GM19455 (cell line): ENCODE data around the gene DOCK11.
"Not testable (repeated sequence)": the region's sequence is repeated elsewhere in the genome, so short reads cannot be mapped to it uniquely, and the experiment has no call there.

Experiments
- ATAC-seq: cut with Tn5 transposase; IDR thresholded peaks from one replicate; pipeline ENCODE4 v1.9.1; 2021; ENCODE audit not compliant: unreplicated experiment

The DOCK11 gene

DNA sequence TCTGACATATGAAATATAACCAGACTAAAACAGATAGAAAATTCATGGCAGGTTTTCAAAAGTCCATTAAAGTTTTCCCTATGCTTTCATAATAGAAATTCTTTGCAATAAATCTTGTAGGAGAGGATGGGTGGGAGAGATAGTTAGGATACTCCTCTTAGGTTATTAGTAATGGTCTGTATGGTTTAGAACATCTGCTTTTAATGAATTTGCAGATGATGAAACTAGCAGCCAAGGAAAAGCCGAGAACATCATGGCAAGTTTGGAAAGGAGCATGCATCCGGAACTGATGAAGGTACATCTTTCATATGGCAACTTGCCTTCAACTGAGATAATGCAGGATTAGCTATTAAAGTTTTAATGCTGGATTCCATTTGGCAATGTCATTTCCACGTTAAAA, 70.7 kb downstream of the DOCK11 start:
- ATAC-seq, result no peak

DNA sequence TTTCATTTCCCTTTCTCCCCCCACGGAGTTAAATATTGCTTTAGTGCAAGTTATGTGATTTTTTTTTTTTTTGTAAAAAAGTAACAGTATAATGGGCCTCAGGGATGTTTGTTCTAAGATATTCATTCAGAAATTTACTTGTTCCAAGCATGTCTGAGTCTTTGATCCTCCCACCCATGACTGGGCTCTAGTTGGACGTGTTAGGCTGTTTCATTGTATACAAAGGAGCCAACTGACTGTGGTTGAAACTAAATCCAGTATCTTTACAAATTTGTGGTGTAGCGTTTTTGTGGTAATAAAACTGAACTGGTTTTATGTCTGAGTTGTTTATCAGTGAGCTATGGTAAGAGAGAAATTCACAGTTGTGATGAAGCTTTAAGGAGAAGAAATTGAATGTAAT, 74.1 kb downstream of the DOCK11 start:
- ATAC-seq, result no peak

GRCh38 chrX:118570209-118570608, 74.6 kb downstream of the DOCK11 start:
- no peak for ATAC-seq

DNA sequence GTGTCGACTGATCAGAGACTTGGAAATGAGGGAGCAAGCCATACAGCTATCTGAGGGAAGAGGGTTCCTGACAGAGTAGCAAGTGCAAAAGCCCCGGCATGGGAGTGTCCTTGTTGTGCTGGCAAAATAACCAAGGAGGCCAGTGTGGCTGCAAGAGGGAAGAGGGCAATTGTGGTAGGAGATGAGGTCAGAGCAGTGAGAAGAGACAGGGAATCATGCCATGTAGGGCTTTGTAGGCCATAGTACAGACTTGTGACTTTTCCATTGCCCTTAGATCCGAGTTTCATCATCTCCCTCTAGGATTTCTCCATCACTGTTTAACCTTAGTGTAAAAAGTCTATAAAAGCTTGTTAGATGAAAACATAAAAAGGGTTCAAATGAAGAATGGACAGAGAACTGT, 76.2 kb downstream of the DOCK11 start:
- ATAC-seq, result no peak

GRCh38 chrX:118574666-118575065, 79.1 kb downstream of the DOCK11 start:
- no peak for ATAC-seq

- no peak for ATAC-seq
Measured at GRCh38 chrX:118577041-118577440, 81.4 kb downstream of the DOCK11 start.

DNA sequence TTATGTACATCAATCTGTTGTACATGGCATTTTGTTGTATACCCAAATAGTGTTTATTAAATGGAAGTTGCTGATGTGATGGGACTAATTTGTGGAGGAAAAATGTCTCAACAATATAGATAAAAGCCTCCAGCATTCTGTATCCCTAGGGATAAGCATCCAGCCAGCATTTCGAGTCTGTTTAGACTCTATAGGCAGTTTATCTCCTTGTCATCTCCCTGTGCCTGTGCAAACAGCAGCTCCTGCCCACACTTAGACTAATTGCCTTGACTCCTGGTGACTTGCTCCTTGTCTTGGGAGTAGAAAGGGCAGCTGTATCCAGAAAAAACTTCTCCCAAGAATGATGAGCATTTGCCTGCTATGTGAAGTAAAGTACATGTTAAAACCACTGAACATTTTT, 83.8 kb downstream of the DOCK11 start:
- ATAC-seq, result no peak

GRCh38 chrX:118582926-118583325, 87.3 kb downstream of the DOCK11 start:
- not testable (repeated sequence) for ATAC-seq

DNA sequence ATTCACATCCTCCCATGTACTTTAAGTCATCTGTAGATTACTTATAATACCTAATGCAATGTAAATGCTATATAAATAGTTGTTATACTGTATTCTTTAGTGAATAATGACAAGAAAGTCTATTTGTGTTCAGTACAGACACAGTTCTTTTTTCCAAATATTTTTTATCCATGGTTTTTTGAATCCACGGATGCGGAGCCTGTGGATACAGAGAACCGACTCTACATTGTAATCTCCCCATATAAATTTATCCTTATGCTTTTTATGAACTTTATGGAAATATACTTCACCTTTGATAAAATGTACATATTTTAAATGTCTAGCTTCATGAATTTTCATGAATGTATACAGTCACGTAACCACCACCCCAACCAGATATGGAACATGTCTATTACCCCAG, 88.2 kb downstream of the DOCK11 start:
- no peak for ATAC-seq

GRCh38 chrX:118585296-118585695, 89.7 kb downstream of the DOCK11 start:
- ATAC-seq, result no peak

- ATAC-seq, result not testable (repeated sequence)
Measured at GRCh38 chrX:118586206-118586605, 90.6 kb downstream of the DOCK11 start.

GRCh38 chrX:118588715-118589114, 93.1 kb downstream of the DOCK11 start:
- no peak for ATAC-seq

DNA sequence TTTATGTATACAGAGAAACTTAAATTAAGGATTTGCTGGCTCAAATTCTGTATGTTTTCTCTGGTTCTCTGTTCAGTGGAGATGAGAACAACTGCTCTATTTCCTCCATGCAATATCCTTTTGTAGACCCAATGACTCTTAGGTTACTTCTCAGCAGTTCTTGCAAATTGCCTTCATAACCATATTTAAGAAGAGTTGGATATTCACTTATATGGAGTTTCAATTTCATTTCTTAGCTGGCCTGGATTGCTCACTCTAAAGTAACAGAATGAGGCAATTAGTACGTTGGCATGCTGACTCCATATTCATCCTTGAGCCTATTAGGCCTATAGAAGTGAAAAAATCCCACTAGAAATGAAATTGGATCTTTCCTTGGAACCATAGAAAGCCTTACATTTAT, 93.6 kb downstream of the DOCK11 start:
- no peak for ATAC-seq

GRCh38 chrX:118593407-118593806, 97.8 kb downstream of the DOCK11 start:
- no peak for ATAC-seq

- ATAC-seq, result no peak
Measured at GRCh38 chrX:118594697-118595420, 99.2 kb downstream of the DOCK11 start.

GRCh38 chrX:118595501-118596042, 100.0 kb downstream of the DOCK11 start:
- no peak for ATAC-seq

GRCh38 chrX:118596390-118596789, 100.8 kb downstream of the DOCK11 start:
- ATAC-seq, result no peak

DNA sequence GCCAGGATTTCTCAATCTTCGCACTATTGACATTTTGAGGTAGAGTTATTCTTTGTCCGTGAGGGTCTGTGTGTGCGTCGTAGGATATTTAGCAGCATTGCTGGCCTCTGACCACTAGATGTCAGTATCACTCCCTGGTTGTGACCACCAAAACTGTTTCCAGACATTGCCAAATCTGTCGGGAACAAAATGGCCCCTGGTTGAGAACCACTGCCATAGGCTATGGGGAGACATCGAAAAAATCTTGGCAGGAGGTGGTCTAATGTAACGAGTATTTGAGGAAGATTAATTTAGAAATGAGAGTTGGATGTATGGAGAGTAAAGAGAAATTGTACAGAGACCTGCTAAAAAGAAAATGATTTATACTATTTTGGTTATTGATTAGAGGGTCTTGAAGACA, 108.4 kb downstream of the DOCK11 start:
- no peak for ATAC-seq

DNA sequence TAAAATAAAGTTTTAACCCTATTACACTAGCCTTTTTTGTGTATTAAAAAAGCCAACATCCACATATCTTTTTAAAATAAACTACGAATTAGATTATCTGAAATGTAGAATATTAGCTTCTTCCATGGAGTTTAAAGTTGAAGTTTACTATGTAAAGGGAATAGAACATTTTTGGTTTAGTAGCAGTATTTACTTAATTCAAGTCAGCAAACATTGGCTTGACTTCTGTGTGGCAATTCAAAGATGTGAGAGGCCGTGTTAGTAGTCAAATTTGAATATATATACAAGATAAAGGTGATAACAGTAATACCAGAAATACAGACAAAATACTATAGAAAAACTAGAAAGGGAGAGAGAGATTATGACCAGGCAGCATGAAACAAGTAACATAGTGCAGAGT, 116.7 kb downstream of the DOCK11 start:
- ATAC-seq, result no peak

DNA sequence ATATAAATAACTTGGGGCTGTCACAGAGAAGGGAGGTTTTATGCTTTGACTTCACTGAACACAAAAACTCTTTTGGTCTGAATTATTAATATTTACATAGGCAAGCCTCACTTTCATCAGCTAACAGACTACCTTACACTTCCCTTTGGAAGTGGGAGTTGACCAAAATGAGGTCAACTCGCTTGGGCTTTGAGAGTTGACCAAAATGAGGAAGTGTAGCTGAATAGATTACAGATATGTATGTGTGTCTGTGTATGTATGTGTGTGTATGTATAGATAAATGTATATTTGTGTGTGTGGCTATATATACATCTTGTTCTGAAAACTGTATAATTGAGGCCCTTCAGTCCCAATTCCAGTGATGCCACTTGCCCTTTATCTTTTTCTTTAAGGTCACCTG, 118.5 kb downstream of the DOCK11 start:
- no peak for ATAC-seq

- no peak for ATAC-seq
Measured at GRCh38 chrX:118615141-118615540, 119.5 kb downstream of the DOCK11 start.

GRCh38 chrX:118621081-118621759, 125.6 kb downstream of the DOCK11 start:
- ATAC-seq, result no peak
